Neural cell (in vitro differentiated cells): ENCODE results near the gene ANO4. TPM values are rescaled to one million over a fixed set of nuclear protein-coding genes. Genes with fewer than 3 reads are reported as not detected.

Experiments
- H2AFZ ChIP-seq: fragments of 200-600, 300-800 bp; sonication (generic), shearing (Covaris generic); 2 replicates; pipeline ENCODE4 v1.6.0; 2014; ENCODE audit warnings: low read depth, mild to moderate bottlenecking, antibody characterized with exemption, low read length, moderate library complexity
- H3F3A ChIP-seq: fragments of 200-600 bp; shearing (Covaris generic); 2 replicates; pipeline ENCODE4 v1.6.1; 2016; ENCODE audit warnings: mild to moderate bottlenecking, moderate library complexity, mixed read lengths, antibody characterized with exemption, low read length; ENCODE audit not compliant: insufficient read depth, poor library complexity, severe bottlenecking
- H3K27ac ChIP-seq: fragments of 200-600, 300-800 bp; sonication (generic), shearing (Covaris generic); 2 replicates; pipeline ENCODE4 v1.5.1; 2014; ENCODE audit warnings: mild to moderate bottlenecking, low read length, moderate library complexity
- H3K27me3 ChIP-seq: fragments of 300-800, 200-600 bp; sonication (generic), shearing (Covaris generic); 2 replicates; pipeline ENCODE4 v1.6.0; 2014; ENCODE audit warnings: mild to moderate bottlenecking, low read depth, low read length, moderate library complexity; ENCODE audit not compliant: insufficient read depth
- H3K36me3 ChIP-seq: fragments of 300-800, 200-600 bp; sonication (generic), shearing (Covaris generic); 2 replicates; pipeline ENCODE4 v1.5.1; 2014; ENCODE audit warnings: mild to moderate bottlenecking, antibody characterized with exemption, low read length, moderate library complexity; ENCODE audit not compliant: insufficient read depth
- H3K4me2 ChIP-seq: fragments of 300-800, 200-600 bp; sonication (generic), shearing (Covaris generic); 2 replicates; pipeline ENCODE4 v1.6.0; 2014; ENCODE audit warnings: mild to moderate bottlenecking, low read length
- H3K4me3 ChIP-seq: fragments of 300-800, 200-600 bp; sonication (generic), shearing (Covaris generic); 2 replicates; pipeline ENCODE4 v1.5.1; 2014; ENCODE audit warnings: mild to moderate bottlenecking, low read length, moderate library complexity
- H3K79me2 ChIP-seq: fragments of 200-600 bp; shearing (Covaris generic); replicated peaks from 2 replicates; pipeline ENCODE4 v1.6.0; 2014; ENCODE audit warnings: mild to moderate bottlenecking, low read length, moderate library complexity; ENCODE audit not compliant: insufficient read depth
- H3K9ac ChIP-seq: fragments of 300-800, 200-600 bp; sonication (generic), shearing (Covaris generic); 2 replicates; pipeline ENCODE4 v1.6.1; 2016; ENCODE audit warnings: mild to moderate bottlenecking, low read length, mixed read lengths
- H3K9me2 ChIP-seq: fragments of 200-600 bp; shearing (Covaris generic); 2 replicates; pipeline ENCODE4 v1.6.1; 2016; ENCODE audit warnings: mild to moderate bottlenecking, low read length, mixed read lengths; ENCODE audit not compliant: insufficient read depth
- H3K9me3 ChIP-seq: fragments of 200-600, 300-800 bp; sonication (generic), shearing (Covaris generic); 2 replicates; pipeline ENCODE4 v1.6.1; 2016; ENCODE audit warnings: mild to moderate bottlenecking, mixed run types, low read length, moderate library complexity, mixed read lengths
- H4K20me1 ChIP-seq: fragments of 200-600 bp; shearing (Covaris generic); 2 replicates; pipeline ENCODE4 v1.6.1; 2016; ENCODE audit warnings: mild to moderate bottlenecking, mixed run types; ENCODE audit not compliant: insufficient read depth
- EP300 ChIP-seq: fragments of 450-650 bp; conservative IDR thresholded peaks from 2 replicates; pipeline ENCODE4 v1.6.1; 2014; ENCODE audit warnings: antibody characterized with exemption, mild to moderate bottlenecking, moderate library complexity; ENCODE audit not compliant: poor library complexity, severe bottlenecking
- EZH2 ChIP-seq: fragments of 200-600, 300-800 bp; shearing (Covaris generic), sonication (generic); IDR thresholded peaks from 2 replicates; pipeline ENCODE4 v1.6.1; 2014; ENCODE audit warnings: antibody characterized with exemption, low read length, borderline replicate concordance, mild to moderate bottlenecking; ENCODE audit not compliant: insufficient read depth, poor library complexity, severe bottlenecking
- MXI1 ChIP-seq: fragments of 450-650 bp; conservative IDR thresholded peaks from 2 replicates; pipeline ENCODE4 v1.6.1; 2014; ENCODE audit warnings: antibody characterized with exemption, mild to moderate bottlenecking; ENCODE audit not compliant: poor library complexity, severe bottlenecking
- POLR2AphosphoS5 ChIP-seq: IDR thresholded peaks from 2 replicates; pipeline ENCODE4 v1.6.1; 2012
- RAD21 ChIP-seq: fragments of 450-650 bp; conservative IDR thresholded peaks from 2 replicates; pipeline ENCODE4 v1.6.1; 2014; ENCODE audit warnings: antibody characterized with exemption, mild to moderate bottlenecking, moderate library complexity
- SMC3 ChIP-seq: fragments of 450-650 bp; conservative IDR thresholded peaks from 2 replicates; pipeline ENCODE4 v1.6.1; 2014; ENCODE audit warnings: antibody characterized with exemption, mild to moderate bottlenecking, moderate library complexity; ENCODE audit not compliant: poor library complexity
- TAF1 ChIP-seq: IDR thresholded peaks from 2 replicates; pipeline ENCODE4 v1.6.1; 2012; ENCODE audit warnings: low read depth
- polyA minus RNA-seq: library from RNA; depleted of rRNA, polyadenylated mRNA; stranded (reverse); fragments of >200 nt; gene quantifications from 2 replicates; pipeline ENCODE4 v1.2.3, GENCODE V29; 2014
- polyA plus RNA-seq: library from polyadenylated mRNA; depleted of rRNA; stranded (reverse); fragments of >200 nt; gene quantifications from 2 replicates; pipeline ENCODE4 v1.2.3, GENCODE V29; 2014
- TF ChIP-seq, protein P1 (sequence below): IDR thresholded peaks from 2 replicates; pipeline ENCODE4 v1.6.1; 2012; ENCODE audit warnings: borderline replicate concordance

Gene ANO4
- 10.1 and 11.1 TPM in 2 replicates for polyA plus RNA-seq
- polyA minus RNA-seq = 14.4 and 17.2 TPM in 2 replicates

GRCh38 chr12:100794441-100795173 is at the start of gene ANO4:
TSS of gene ANO4 (plus strand) at chr12:100794776. CDS start at chr12:100901786, 107,010 bp downstream.
- Histone ChIP-seq H4K20me1 (no peaks in the 10 kb centered on the region), H3K27ac (peak within 1 kb of the TSS; percentile 74), H3K27me3 (no peaks in the 10 kb centered on the region), H3K9ac (peak within 1 kb of the TSS; percentile 68), H3K9me2 (no peaks in the 10 kb centered on the region), H2AFZ (peak within 1 kb of the TSS; percentile 46), H3K4me2 (peak within 1 kb of the TSS; percentile 73), H3K4me3 (peak within 1 kb of the TSS; percentile 69), H3K36me3 (no peaks in the 10 kb centered on the region), H3F3A (no peaks in the 10 kb centered on the region), H3K79me2 (no peaks in the 10 kb centered on the region), H3K9me3 (no peaks in the 10 kb centered on the region)
- TF ChIP-seq MXI1 (peak; percentile 21), EZH2 (no peak), SMC3 (no peak), EP300 (peak; percentile 32), TAF1 (peak; percentile 59), RAD21 (no peak)
- TF ChIP-seq, protein P1, sequence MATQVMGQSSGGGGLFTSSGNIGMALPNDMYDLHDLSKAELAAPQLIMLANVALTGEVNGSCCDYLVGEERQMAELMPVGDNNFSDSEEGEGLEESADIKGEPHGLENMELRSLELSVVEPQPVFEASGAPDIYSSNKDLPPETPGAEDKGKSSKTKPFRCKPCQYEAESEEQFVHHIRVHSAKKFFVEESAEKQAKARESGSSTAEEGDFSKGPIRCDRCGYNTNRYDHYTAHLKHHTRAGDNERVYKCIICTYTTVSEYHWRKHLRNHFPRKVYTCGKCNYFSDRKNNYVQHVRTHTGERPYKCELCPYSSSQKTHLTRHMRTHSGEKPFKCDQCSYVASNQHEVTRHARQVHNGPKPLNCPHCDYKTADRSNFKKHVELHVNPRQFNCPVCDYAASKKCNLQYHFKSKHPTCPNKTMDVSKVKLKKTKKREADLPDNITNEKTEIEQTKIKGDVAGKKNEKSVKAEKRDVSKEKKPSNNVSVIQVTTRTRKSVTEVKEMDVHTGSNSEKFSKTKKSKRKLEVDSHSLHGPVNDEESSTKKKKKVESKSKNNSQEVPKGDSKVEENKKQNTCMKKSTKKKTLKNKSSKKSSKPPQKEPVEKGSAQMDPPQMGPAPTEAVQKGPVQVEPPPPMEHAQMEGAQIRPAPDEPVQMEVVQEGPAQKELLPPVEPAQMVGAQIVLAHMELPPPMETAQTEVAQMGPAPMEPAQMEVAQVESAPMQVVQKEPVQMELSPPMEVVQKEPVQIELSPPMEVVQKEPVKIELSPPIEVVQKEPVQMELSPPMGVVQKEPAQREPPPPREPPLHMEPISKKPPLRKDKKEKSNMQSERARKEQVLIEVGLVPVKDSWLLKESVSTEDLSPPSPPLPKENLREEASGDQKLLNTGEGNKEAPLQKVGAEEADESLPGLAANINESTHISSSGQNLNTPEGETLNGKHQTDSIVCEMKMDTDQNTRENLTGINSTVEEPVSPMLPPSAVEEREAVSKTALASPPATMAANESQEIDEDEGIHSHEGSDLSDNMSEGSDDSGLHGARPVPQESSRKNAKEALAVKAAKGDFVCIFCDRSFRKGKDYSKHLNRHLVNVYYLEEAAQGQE = no peak

GRCh38 chr12:100745378-100746071 is 49.1 kb upstream of the ANO4 start:
- no peak for TF ChIP-seq TAF1
- no peak for TF ChIP-seq EP300
- TF ChIP-seq RAD21 = no peak
- TF ChIP-seq SMC3 = no peak
- TF ChIP-seq, protein P1 = no peak
- no peak for TF ChIP-seq MXI1
- TF ChIP-seq POLR2AphosphoS5 = no peak
- Histone ChIP-seq H3K27me3 (no peaks in the 10 kb centered on the region), H3K4me3 (no peak overlapping the region), H3K9ac (no peak overlapping the region), H4K20me1 (no peaks in the 10 kb centered on the region), H3F3A (no peaks in the 10 kb centered on the region), H3K36me3 (no peaks in the 10 kb centered on the region), H3K9me3 (no peaks in the 10 kb centered on the region), H3K9me2 (no peaks in the 10 kb centered on the region), H3K4me2 (no peak overlapping the region), H3K27ac (no peak overlapping the region), H2AFZ (no peak overlapping the region), H3K79me2 (no peaks in the 10 kb centered on the region)
